ENCODE measurements around the gene ZSCAN18. TPM values are rescaled to one million over a fixed set of nuclear protein-coding genes. Genes with fewer than 3 reads are reported as not detected.

The ZSCAN18 gene
- total and polyA plus RNA-seq, 2 experiments from 2014 or later, result 127 to 243 TPM

GRCh38 chr19:58128041-58128685 lies 30.1 kb upstream of the ZSCAN18 start:
- H3K9me3 ChIP-seq (ENCODE audit: low read depth), result peaks cover 22% of the 10 kb centered on the region
- peaks cover 21% of the 10 kb centered on the region for H3K36me3 ChIP-seq
- DNase-seq (ENCODE audit: low read depth in 1 of 2, low spot score in 1 of 2), result no peak
- TF ChIP-seq CTCF (IDR thresholded peaks at IDR 0.05; ENCODE audit: low read depth, low read length), result no peak
- no peak overlapping the region for H3K4me3 ChIP-seq
- H3K27me3 ChIP-seq, result no peaks in the 10 kb centered on the region
- H3K4me1 ChIP-seq (ENCODE audit: low read depth), result no peaks in the 10 kb centered on the region
- no peak overlapping the region for H3K27ac ChIP-seq

GRCh38 chr19:58123354-58123753 lies 25.3 kb upstream of the ZSCAN18 start:
- no peaks in the 10 kb centered on the region for H3K4me1 ChIP-seq (ENCODE audit: low read depth)
- no peak overlapping the region for H3K4me3 ChIP-seq
- DNase-seq (ENCODE audit: low read depth in 1 of 2, low spot score in 1 of 2), result no peak
- H3K27ac ChIP-seq, result no peak overlapping the region
- no peak for TF ChIP-seq CTCF (IDR thresholded peaks at IDR 0.05; ENCODE audit: low read depth, low read length)
- peaks cover 15% of the 10 kb centered on the region for H3K9me3 ChIP-seq (ENCODE audit: low read depth)
- H3K27me3 ChIP-seq, result no peaks in the 10 kb centered on the region
- peaks cover 12% of the 10 kb centered on the region for H3K36me3 ChIP-seq

DNA sequence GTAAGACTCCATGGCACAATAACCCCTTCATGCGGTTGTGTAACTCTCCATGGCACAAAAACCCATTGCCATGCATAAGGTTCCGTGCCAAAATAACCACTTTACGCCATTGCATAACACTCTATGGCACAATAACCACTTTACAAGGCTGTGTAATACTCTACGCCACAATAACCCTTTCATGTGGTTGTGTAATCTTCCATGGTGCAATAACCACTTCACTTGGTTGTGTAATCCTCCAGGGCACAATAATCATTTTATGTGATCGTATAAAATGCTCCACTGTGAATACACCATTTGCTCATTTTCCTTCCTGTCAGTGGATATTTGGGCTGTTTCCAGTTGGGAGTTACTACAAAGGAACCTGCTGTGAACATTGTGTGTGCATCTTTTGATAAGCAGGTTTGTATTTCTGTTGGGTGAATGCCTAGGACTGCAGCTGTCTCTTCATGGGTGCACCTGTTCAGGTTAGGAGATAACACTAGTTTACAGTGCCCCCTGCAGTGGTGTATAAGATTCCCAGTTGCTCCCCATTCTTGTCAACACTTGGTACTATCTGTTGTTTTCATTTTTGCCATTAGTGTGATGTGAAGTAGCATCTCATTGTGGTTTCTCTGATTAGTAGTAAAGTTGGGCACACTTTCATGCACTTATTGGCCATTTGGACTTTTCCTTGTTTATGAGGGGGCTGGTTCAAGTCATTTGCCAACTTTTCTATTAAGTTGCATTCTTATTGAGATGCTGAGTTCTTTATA lies 21.1 kb upstream of the ZSCAN18 start:
- Histone ChIP-seq H3K36me3 (no peaks in the 10 kb centered on the region), H3K4me1 (ENCODE audit: low read depth) (no peaks in the 10 kb centered on the region), H3K27me3 (no peaks in the 10 kb centered on the region), H3K9me3 (ENCODE audit: low read depth) (peaks cover 5% of the 10 kb centered on the region), H3K4me3 (no peak overlapping the region), H3K27ac (no peak overlapping the region)
- DNase-seq (ENCODE audit: low read depth in 1 of 2, low spot score in 1 of 2), result no peak
- TF ChIP-seq CTCF (IDR thresholded peaks at IDR 0.05; ENCODE audit: low read depth, low read length), result no peak

DNA sequence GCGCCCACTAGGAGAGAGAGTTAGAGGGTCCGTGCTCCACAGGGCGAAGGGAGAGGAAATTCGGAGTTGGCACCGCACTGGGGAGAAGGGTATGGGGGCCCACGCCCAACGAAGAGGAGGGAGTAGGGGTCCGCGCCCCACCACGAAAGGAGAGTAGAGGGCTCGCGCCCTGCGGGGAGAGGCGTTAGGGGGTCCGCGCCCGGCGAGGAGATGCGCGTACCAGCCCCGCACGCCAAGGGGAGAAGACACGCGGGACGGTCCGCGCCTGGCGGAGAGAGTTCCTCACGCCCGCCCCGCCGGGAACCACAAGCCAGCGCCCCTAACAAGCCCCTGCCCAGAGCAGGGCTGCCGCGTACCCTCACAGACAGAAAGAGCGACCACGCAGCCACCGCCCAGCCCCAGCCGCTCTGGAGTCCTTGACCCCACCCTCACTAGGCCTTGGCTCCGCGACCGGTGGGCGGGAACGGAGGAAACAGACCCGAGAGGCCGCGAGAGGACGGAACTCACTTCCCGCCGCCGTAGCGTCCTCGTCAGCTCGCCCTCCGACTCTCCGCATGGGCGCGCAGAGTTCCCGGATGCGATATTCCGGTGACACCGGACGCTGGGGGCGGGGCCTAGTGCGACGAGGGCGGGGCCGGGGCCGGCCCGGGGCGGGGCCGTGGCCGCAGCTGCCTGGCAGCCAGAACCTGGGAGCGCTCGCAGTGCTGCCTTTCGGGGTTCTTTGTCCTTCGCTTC lies 20.0 kb upstream of the ZSCAN18 start:
- no peak for DNase-seq (ENCODE audit: low read depth in 1 of 2, low spot score in 1 of 2)
- Histone ChIP-seq H3K4me3 (no peak overlapping the region), H3K36me3 (no peaks in the 10 kb centered on the region), H3K9me3 (ENCODE audit: low read depth) (peaks cover 5% of the 10 kb centered on the region), H3K4me1 (ENCODE audit: low read depth) (no peaks in the 10 kb centered on the region), H3K27ac (no peak overlapping the region), H3K27me3 (no peaks in the 10 kb centered on the region)
- TF ChIP-seq CTCF (IDR thresholded peaks at IDR 0.05; ENCODE audit: low read depth, low read length), result no peak

- TF ChIP-seq CTCF (IDR thresholded peaks at IDR 0.05; ENCODE audit: low read depth, low read length), result no peak
- DNase-seq (ENCODE audit: low read depth in 1 of 2, low spot score in 1 of 2), result no peak
- no peaks in the 10 kb centered on the region for H3K9me3 ChIP-seq (ENCODE audit: low read depth)
- no peak overlapping the region for H3K27ac ChIP-seq
- H3K4me3 ChIP-seq, result no peak overlapping the region
- no peaks in the 10 kb centered on the region for H3K4me1 ChIP-seq (ENCODE audit: low read depth)
- no peaks in the 10 kb centered on the region for H3K27me3 ChIP-seq
- no peaks in the 10 kb centered on the region for H3K36me3 ChIP-seq
Measured at GRCh38 chr19:58108546-58108817, 10.5 kb upstream of the ZSCAN18 start.
